Measurements from ENCODE around the gene FGFR1OP2.
"Not testable (repeated sequence)": the region's sequence is repeated elsewhere in the genome, so short reads cannot be mapped to it uniquely, and the experiment has no call there.

Gene FGFR1OP2

DNA sequence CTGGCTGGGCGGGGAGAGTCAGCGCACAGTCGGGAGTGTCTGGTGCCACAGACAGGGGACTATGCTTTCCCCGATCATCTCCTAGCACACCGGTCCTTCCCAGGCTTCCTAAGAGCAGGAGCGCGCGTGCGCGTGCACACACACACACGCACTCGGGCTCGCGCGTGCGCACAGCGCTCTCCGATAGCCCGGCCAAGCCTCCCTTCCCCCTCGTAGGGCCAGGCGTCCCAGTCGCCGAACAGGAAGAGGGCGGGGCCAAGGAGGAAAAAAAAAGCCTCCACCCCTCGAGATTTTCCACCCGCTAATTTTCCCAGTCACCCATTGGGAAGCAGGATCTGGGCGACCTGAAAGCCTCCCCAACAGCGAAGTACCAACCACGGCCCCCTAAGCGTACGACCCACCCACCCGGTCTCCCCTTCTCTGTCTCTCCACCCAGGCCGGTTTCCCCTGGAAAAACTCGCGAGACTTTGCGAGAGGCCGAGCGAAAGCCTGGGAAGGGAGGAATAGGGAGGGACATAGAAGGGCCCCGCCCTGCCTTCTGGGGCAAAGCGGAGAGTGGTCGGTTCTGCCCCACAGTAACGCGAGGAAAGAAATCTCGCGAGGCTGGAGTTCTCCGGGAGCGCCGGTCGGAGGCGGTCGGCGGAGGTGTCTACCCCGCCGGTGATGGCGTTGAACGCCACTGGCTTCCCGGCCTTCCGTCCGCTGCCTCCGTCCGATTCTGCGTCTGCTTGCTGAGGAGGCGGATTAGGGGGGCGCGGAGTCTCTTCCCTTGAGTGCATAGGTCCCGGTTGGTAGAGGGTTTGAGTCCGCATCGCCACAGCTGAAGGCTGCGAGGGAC lies at the start of gene FGFR1OP2, which contains the start of gene INTS13:
Gene FGFR1OP2 (plus strand): TSS at position 608 of the 838 bp plus-strand sequence. CDS start 15,689 bp downstream, outside the sequence.
Gene INTS13 (minus strand): TSS at position 119 of the 838 bp plus-strand sequence. CDS start 1,178 bp downstream, outside the sequence.
- H3K27ac ChIP-seq = peak within 1 kb of the TSS; percentile 63 to 100 (median 98)
- H3K4me3 ChIP-seq = peak within 1 kb of the TSS; percentile 73 to 94 (median 85)

- H3K27ac ChIP-seq = no peak overlapping the region
- H3K4me3 ChIP-seq = no peak overlapping the region
Measured at GRCh38 chr12:26890784-26891183, 47.5 kb upstream of the FGFR1OP2 start.

DNA sequence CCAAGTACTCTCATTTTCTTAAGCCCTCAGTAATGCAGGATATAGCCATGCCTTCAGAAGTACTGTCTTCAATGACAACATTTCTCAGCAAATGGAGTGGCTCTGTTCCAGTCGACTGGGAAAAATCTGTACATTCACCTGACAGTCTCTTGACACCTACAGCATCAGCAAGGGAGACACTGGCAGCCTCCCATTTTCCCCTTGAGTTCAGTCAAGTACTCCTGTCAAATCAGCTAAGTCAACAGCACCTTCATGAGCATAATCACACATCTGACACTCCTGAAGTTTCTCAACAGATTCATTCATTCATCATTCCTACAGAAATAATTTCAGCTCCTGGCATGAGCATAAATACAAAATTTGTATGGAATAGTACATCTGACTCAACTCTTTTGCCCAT lies 46.6 kb upstream of the FGFR1OP2 start:
- H3K4me3 ChIP-seq = no peak overlapping the region
- no peak overlapping the region for H3K27ac ChIP-seq

- Histone ChIP-seq H3K4me3 (no peak overlapping the region), H3K27ac (no peak overlapping the region)
Measured at GRCh38 chr12:26895672-26896071, 42.6 kb upstream of the FGFR1OP2 start.

DNA sequence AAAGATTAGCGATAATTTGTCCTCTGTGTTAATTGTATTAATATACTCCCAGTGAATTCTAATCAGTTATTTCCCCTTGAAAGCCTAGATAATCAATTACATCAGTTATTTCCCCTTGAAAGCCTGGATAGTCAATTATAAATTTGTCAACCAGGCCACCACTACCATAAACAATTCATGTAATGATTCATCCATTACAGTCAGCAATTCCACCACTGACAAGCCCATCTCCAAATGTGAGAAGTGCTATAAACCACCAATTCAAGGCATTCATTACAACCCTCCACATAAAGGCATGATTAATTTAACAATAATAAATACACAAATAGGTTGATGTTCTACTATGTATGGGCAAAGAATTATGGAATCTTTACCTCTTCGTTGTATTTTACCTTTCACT lies 41.4 kb upstream of the FGFR1OP2 start:
- Histone ChIP-seq H3K4me3 (no peak overlapping the region), H3K27ac (no peak overlapping the region)

- H3K4me3 ChIP-seq, H3K27ac ChIP-seq: not testable (repeated sequence)
Measured at GRCh38 chr12:26903396-26903795, 34.9 kb upstream of the FGFR1OP2 start.

DNA sequence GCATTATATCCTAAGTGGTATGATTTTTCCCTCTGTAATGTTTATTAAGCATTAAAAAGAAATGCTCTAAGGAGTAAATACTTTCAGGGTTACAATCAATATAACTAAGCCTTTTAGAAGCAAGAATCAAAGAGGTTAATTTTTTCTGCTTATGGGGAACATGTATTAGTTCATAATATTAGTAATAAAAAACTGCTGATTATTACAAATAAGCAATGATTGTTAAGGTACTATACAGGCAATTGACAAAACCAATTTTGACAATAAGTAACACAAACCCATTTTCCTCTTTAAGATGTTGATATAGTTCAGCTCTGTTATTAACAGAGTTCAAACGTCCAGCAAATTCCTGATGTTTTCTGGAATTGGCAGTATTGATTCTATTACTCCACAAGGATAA lies 32.2 kb upstream of the FGFR1OP2 start:
- Histone ChIP-seq H3K27ac (no peak overlapping the region), H3K4me3 (no peak overlapping the region)

GRCh38 chr12:26906704-26907103 lies 31.6 kb upstream of the FGFR1OP2 start:
- Histone ChIP-seq H3K27ac (peak overlapping the region in 1 of 21 experiments; percentile 2), H3K4me3 (no peak overlapping the region)

GRCh38 chr12:26918321-26919215 lies 19.7 kb upstream of the FGFR1OP2 start:
- no peak overlapping the region for H3K4me3 ChIP-seq
- no peak overlapping the region for H3K27ac ChIP-seq

DNA sequence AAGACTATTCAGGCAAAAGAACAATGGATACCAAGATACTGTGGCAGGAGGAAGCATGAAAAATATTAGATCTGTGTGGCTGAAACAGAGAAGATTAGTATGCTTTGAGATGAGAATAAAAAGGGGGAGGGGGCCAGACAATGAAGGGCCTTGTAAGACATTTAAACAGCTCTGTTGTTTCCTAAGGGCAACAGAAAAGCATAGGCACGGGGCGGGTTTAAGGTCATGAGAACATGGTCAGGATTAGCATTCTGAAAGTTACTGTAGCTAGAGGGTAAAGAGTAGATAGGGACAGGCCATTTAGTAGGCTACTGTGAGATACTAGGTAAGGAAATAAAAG lies 19.1 kb upstream of the FGFR1OP2 start:
- Histone ChIP-seq H3K27ac (no peak overlapping the region), H3K4me3 (no peak overlapping the region)

DNA sequence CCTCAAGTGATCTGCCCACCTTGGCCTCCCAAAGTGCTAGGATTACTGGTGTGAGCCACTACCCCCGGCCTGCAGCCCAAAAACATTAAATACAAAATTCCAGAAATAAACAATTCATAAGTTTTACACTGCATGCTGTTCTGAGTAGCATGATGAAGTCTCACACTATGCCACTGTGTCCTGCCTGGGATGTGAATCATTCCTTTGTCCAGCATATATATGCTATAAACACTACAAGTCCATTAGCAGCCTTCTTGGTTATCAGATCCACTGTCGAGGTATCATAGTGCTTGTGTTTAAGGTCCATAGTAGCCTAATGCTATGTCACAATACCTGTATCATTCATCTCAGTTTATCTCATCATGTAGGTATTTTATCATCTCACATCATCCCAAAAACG lies 16.4 kb upstream of the FGFR1OP2 start:
- Histone ChIP-seq H3K4me3 (no peak overlapping the region), H3K27ac (no peak overlapping the region)

DNA sequence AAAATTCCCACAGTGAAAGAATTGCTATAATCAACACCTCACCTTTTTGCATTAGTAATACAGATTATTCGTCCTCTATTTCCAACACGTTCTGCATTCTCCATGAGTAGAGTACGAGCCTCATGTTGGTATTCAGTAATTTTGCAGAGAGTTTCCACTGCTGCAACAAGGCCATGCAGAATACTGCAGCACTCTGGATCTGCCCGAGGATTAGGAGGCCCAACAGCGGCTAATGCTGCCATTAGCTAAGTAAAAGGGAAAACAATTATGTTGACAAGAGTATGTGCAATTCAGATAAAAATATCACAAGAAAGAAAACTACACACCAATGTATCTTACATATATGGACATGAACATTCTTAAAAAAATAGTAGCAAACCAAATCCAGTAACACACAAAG lies 9.6 kb upstream of the FGFR1OP2 start:
- Histone ChIP-seq H3K4me3 (no peak overlapping the region), H3K27ac (no peak overlapping the region)

DNA sequence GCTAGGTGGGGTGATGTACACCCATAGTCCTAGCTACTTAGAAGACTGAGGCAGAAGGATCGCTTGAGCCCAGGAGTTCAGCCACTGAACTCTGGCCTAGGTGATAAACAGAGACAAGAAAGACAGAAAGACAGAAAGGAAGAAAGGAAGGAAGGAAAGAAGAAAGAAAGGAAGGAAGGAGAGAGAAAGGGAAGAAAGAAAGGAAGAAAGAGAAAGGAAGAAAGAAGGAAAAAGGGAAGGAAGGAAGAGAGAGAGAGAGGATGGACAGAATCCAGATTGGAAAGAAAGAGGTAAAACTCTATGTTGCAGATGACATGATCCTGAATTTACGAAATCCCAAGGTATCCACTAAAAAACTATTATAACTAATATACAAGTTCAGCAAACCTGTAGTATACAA lies 8.7 kb upstream of the FGFR1OP2 start:
- Histone ChIP-seq H3K27ac (no peak overlapping the region), H3K4me3 (no peak overlapping the region)

DNA sequence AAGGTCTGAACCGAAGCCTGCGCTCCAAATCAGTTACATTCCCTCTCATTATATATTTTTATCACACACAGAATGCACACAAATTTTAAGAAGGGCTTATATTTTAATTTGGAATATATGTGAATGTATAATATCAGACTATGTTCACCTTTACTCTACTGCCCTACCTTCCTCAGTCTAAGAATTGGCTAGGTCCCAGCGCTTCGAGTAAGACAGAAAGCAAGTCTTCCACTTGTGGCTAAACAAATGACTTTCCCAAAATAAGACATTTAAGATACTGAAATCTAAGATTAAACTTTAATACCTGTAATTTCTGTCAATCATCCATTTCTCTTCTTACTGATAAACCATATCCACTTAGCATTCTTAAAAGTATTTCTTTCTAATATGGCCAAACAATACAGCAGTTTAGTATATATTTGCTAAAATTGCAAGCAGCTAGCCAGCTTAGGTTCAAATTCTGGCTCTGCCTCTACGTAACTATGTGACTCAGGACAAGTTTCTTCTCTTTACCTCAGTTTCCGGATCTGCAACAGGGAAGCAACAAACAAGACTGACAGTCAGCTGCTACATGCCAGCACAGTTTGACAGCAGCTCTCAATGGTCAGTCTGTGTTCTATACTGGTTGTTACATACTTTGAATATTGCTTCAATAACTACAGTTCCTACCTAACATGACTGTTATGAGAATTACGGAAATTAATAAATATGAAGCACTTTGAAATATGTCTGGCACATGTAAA lies 2.5 kb upstream of the FGFR1OP2 start:
- Histone ChIP-seq H3K27ac (peak overlapping the region in 5 of 21 experiments; percentile 55 to 99 (median 99)), H3K4me3 (peak overlapping the region in 2 of 7 experiments; percentile 3 to 4)

- Histone ChIP-seq H3K27ac (peak overlapping the region in 20 of 21 experiments; percentile 84 to 100 (median 98)), H3K4me3 (peak overlapping the region; percentile 73 to 94 (median 85))
Measured at GRCh38 chr12:26936559-26937442, 1.5 kb upstream of the FGFR1OP2 start.

- peak overlapping the region; percentile 73 to 94 (median 85) for H3K4me3 ChIP-seq
- peak overlapping the region; percentile 7 to 100 (median 98) for H3K27ac ChIP-seq
Measured at GRCh38 chr12:26937443-26937862, 817 bp upstream of the FGFR1OP2 start.

- H3K27ac ChIP-seq = peak overlapping the region; percentile 63 to 100 (median 98)
- H3K4me3 ChIP-seq = peak overlapping the region; percentile 73 to 94 (median 85)
Measured at GRCh38 chr12:26938701-26939062, 412 bp downstream of the FGFR1OP2 start.

- Histone ChIP-seq H3K4me3 (peak overlapping the region; percentile 73 to 94 (median 85)), H3K27ac (peak overlapping the region; percentile 63 to 100 (median 98))
Measured at GRCh38 chr12:26939192-26939832, 1.0 kb downstream of the FGFR1OP2 start.

Data from skin epidermis (tissue), 12 donors.